GM12878 (cell line): ENCODE data around the gene MRTFA. TPM values are rescaled to one million over a fixed set of nuclear protein-coding genes. Genes with fewer than 3 reads are reported as not detected.

Source experiments
- ATAC-seq: fragments of 200-7000 bp; cut with Tn5 transposase; 3 replicates; pipeline ENCODE4 v1.9.1; 2020; ENCODE audit warnings: mild to moderate bottlenecking, moderate library complexity
- BruUV-seq: library from RNA; stranded (reverse); fragments of 400-500 nt; replicated peaks from 2 replicates; lab custom pipeline; 2021; lab: Mats Ljungman, UMichigan
- CTCF ChIA-PET: fragments of 300-600 bp; sonication (Branson Sonifier 250); formaldehyde crosslinking; extraction: SDS; loops from one replicate; lab custom pipeline; 2021; ENCODE audit warnings: inconsistent platforms; lab: Yijun Ruan, JAX
- POLR2A ChIA-PET: fragments of 350-600 bp; formaldehyde crosslinking; extraction: SDS; loops from one replicate; lab custom pipeline; 2021; ENCODE audit warnings: inconsistent platforms; lab: Charles Lee
- RAD21 ChIA-PET: fragments of 300-600 bp; sonication (Branson Sonifier 250); formaldehyde crosslinking; loops from one replicate; lab custom pipeline; 2023; ENCODE audit warnings: antibody characterized with exemption; ENCODE audit not compliant: unreplicated experiment; lab: Charles Lee
- SMC1A ChIA-PET: fragments of 300-600 bp; sonication (Branson Sonifier 250); formaldehyde crosslinking; loops from one replicate; lab custom pipeline; 2023; ENCODE audit not compliant: unreplicated experiment, uncharacterized antibody; lab: Charles Lee
- DNase-seq: peaks from one replicate; pipeline ENCODE4 v3.0.0-alpha.2; 2011; ENCODE audit warnings: low read depth, low spot score
- FAIRE-seq: peaks from 3 replicates; lab custom pipeline; 2011; peaks lifted over from hg19 to GRCh38; lab: Jason Lieb, UNC
- H2AFZ ChIP-seq: 2 replicates; pipeline ENCODE4 v1.6.0; 2011; ENCODE audit warnings: low read depth, low read length, control low read depth; ENCODE audit not compliant: control insufficient read depth
- H3K27ac ChIP-seq: 2 replicates; pipeline ENCODE4 v1.5.1; 2011; ENCODE audit warnings: control low read depth; ENCODE audit not compliant: control insufficient read depth, insufficient read depth
- H3K27me3 ChIP-seq, 2 experiments: replicated peaks in 1 of 2; 2 replicates each; pipeline versions ENCODE4 v1.6.0 to v1.6.1; 2011; ENCODE audit warnings: low read length in 1 of 2; ENCODE audit not compliant: control insufficient read depth in 2 of 2, insufficient read depth in 2 of 2
- H3K36me3 ChIP-seq, 2 experiments: 2 replicates each; pipeline ENCODE4 v1.5.1; 2011; ENCODE audit warnings: low read length in 1 of 2; ENCODE audit not compliant: control insufficient read depth in 2 of 2, insufficient read depth in 2 of 2
- H3K4me1 ChIP-seq: 2 replicates; pipeline ENCODE4 v1.6.1; 2011; ENCODE audit warnings: mild to moderate bottlenecking, low read length, moderate library complexity, mixed read lengths; ENCODE audit not compliant: control insufficient read depth, insufficient read depth
- H3K4me2 ChIP-seq: 2 replicates; pipeline ENCODE4 v1.6.0; 2011; ENCODE audit warnings: control low read depth; ENCODE audit not compliant: control insufficient read depth, insufficient read depth
- H3K4me3 ChIP-seq: fragments of 200-600 bp; sonication (generic); 2 replicates; pipeline ENCODE4 v1.5.1; 2016
- H3K79me2 ChIP-seq: 2 replicates; pipeline ENCODE4 v1.6.0; 2011; ENCODE audit warnings: low read length; ENCODE audit not compliant: control insufficient read depth, insufficient read depth
- H3K9ac ChIP-seq: 2 replicates; pipeline ENCODE4 v1.8.0; 2011; ENCODE audit warnings: low read length, control low read depth, mixed read lengths; ENCODE audit not compliant: control insufficient read depth, insufficient read depth
- H3K9me3 ChIP-seq: replicated peaks from 3 replicates; pipeline ENCODE4 v1.5.1; 2011; ENCODE audit warnings: mild to moderate bottlenecking, low read length; ENCODE audit not compliant: control insufficient read depth, insufficient read depth
- H4K20me1 ChIP-seq: 2 replicates; pipeline ENCODE4 v1.6.0; 2011; ENCODE audit not compliant: control insufficient read depth, insufficient read depth
- NFYB ChIP-seq: IDR thresholded peaks from 2 replicates; pipeline ENCODE4 v1.6.1; 2011; ENCODE audit warnings: low read depth, mild to moderate bottlenecking, low read length, improper control_type of control experiment, moderate library complexity; ENCODE audit not compliant: insufficient read depth
- WGBS: methylation state at CpG from one replicate; pipeline ENCODE4 v1.1.6; 2016; ENCODE audit warnings: low lambda C conversion rate; ENCODE audit not compliant: insufficient replicate concordance, insufficient coverage; ENCODE audit errors: missing lambda C conversion rate; 5-methylcytosine and 5-hydroxymethylcytosine counted together
- in situ Hi-C: fragments of 300-500 bp; cut with MboI; formaldehyde crosslinking; loops from 9 replicates; pipeline ENCODE4 v1.14.3; 2018; ENCODE audit warnings: mixed read lengths
- intact Hi-C: fragments of 100-400 bp; cut with micrococcal nuclease; formaldehyde crosslinking; loops from one replicate; pipeline ENCODE4 v1.14.2; 2022; ENCODE audit not compliant: unreplicated experiment
- polyA plus RNA-seq, 11 experiments: library from polyadenylated mRNA; depleted of rRNA in 4 of 11; unstranded in 6 of 11; stranded (reverse) in 5 of 11; fragments of >200 nt; fragmentation: Nextera tagmentation in 4 of 11; fragmentation: Illumina TruSeq in 1 of 11; extraction: Ambion mirVana in 4 of 11; extraction: Trizol in 1 of 11; gene quantifications; 1 replicate in 1 of 11; 2 replicates in 10 of 11; pipeline versions ENCODE4 v1.2.1 to v1.2.3, GENCODE V29; 2011 to 2016; ENCODE audit warnings: inconsistent platforms in 2 of 11, missing spikeins in 2 of 11, low read depth in 1 of 11
- total RNA-seq, 4 experiments: library from RNA; depleted of rRNA in 3 of 4; stranded (reverse); fragments of >200 nt in 3 of 4; fragmentation: Illumina TruSeq in 1 of 4; extraction: Trizol in 1 of 4; gene quantifications; 2 replicates each; pipeline versions ENCODE4 v1.2.1 to v1.2.3, GENCODE V29; 2013 to 2021
- TF ChIP-seq, protein P1 (sequence below), 3 experiments: IDR thresholded peaks in 2 of 3; conservative IDR thresholded peaks in 1 of 3; 2 replicates each; pipeline ENCODE4 v1.5.1; 2011; ENCODE audit warnings: low read depth in 3 of 3, low read length in 3 of 3, mild to moderate bottlenecking in 3 of 3, control low read depth in 2 of 3, moderate library complexity in 2 of 3, inconsistent platforms in 1 of 3, mixed read lengths in 1 of 3; ENCODE audit not compliant: control insufficient read depth in 2 of 3, insufficient read depth in 1 of 3; ENCODE audit errors: extremely low read depth in 1 of 3

Gene MRTFA
- total and polyA plus RNA-seq, 10 of the 15 experiments (the other 5 are each of a cell fraction or from before 2014, with no cell fraction given) = 2.0 to 63.9 (median 17.9) TPM

DNA sequence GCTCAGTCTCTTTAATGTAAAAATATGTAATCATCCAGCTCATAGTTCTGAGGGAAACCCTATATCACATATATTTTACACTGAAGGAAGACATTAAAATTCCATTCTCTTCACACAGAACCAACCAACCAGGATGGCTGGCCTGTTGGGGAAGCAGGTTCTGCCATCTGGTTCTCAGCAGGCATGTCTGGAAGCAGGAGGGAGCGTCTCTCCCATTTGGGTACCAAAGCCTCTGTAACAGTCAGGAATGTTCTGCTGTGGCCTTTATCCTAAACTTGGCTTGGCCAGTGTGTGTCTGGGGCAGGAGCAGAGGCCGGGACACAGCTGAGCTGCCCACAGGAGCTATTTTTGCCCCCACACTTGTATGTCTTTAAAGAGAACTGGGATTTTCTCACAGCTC lies 236.9 kb downstream of the MRTFA start:
- H3K27ac ChIP-seq = peak overlapping the region; percentile 24
- ATAC-seq = peak; percentile 19
- H3K9me3 ChIP-seq = no peaks in the 10 kb centered on the region
- SMC1A ChIA-PET = interaction anchor here (0.8 to 2.9 kb wide), 10 partner anchors 11 to 246 kb away, joined by 3 to 25 read pairs (median 8); partner anchors contain the start of gene SGSM3
- intact Hi-C loops = no loop called here
- RAD21 ChIA-PET = interaction anchor here (0.6 to 1.9 kb wide), 6 partner anchors 12 to 36 kb away, joined by 3 to 7 read pairs (median 4); partner anchors contain the start of gene SGSM3
- peaks cover 5 to 11% of the 10 kb centered on the region in 2 experiments for H3K36me3 ChIP-seq
- no peak for FAIRE-seq
- CTCF ChIA-PET = interaction anchor here (0.6 to 3.2 kb wide), 15 partner anchors 9 to 499 kb away, joined by 3 to 19 read pairs (median 4); no protein-coding TSS in a partner anchor
- H3K27me3 ChIP-seq = no peaks in the 10 kb centered on the region
- H3K4me3 ChIP-seq = no peak overlapping the region
- POLR2A ChIA-PET = interaction anchor here (1.2 kb wide), 1 partner anchor 16 kb away, joined by 5 read pairs; no protein-coding TSS in a partner anchor
- peaks cover 38% of the 10 kb centered on the region for H3K4me1 ChIP-seq
- H2AFZ ChIP-seq = no peak overlapping the region
- peaks cover 2% of the 10 kb centered on the region; the same call in 1 of the 2 replicates for H4K20me1 ChIP-seq
- H3K79me2 ChIP-seq = no peaks in the 10 kb centered on the region
- in situ Hi-C loops = no loop called here
- 0 out of 2 replicates have a peak, but pooled peaks have one; percentile 5 for TF ChIP-seq NFYB
- TF ChIP-seq, protein P1, sequence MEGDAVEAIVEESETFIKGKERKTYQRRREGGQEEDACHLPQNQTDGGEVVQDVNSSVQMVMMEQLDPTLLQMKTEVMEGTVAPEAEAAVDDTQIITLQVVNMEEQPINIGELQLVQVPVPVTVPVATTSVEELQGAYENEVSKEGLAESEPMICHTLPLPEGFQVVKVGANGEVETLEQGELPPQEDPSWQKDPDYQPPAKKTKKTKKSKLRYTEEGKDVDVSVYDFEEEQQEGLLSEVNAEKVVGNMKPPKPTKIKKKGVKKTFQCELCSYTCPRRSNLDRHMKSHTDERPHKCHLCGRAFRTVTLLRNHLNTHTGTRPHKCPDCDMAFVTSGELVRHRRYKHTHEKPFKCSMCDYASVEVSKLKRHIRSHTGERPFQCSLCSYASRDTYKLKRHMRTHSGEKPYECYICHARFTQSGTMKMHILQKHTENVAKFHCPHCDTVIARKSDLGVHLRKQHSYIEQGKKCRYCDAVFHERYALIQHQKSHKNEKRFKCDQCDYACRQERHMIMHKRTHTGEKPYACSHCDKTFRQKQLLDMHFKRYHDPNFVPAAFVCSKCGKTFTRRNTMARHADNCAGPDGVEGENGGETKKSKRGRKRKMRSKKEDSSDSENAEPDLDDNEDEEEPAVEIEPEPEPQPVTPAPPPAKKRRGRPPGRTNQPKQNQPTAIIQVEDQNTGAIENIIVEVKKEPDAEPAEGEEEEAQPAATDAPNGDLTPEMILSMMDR (IDR thresholded peaks at IDR 0.05 in 2 of 3, conservative IDR thresholded peaks at IDR 0.05 in 1 of 3; ENCODE audit: control insufficient read depth in 2 of 3, extremely low read depth in 1 of 3, insufficient read depth in 1 of 3, low read depth in 3 of 3, low read length in 3 of 3) = no peak
- no peak overlapping the region; the same call in 1 of the 2 replicates for H3K9ac ChIP-seq
- no peak overlapping the region; the same call in none of the 2 replicates for H3K4me2 ChIP-seq
- 35% methylated on average over 2 of the region's 2 CpGs for WGBS
- no peak for DNase-seq
- BruUV-seq = no TSS peak
